ENCODE measurements around the gene AP1M1.

The AP1M1 gene

GRCh38 chr19:16208064-16208759 is 10.5 kb downstream of the AP1M1 start:
- no peak for DNase-seq (ENCODE audit: low read depth)

DNA sequence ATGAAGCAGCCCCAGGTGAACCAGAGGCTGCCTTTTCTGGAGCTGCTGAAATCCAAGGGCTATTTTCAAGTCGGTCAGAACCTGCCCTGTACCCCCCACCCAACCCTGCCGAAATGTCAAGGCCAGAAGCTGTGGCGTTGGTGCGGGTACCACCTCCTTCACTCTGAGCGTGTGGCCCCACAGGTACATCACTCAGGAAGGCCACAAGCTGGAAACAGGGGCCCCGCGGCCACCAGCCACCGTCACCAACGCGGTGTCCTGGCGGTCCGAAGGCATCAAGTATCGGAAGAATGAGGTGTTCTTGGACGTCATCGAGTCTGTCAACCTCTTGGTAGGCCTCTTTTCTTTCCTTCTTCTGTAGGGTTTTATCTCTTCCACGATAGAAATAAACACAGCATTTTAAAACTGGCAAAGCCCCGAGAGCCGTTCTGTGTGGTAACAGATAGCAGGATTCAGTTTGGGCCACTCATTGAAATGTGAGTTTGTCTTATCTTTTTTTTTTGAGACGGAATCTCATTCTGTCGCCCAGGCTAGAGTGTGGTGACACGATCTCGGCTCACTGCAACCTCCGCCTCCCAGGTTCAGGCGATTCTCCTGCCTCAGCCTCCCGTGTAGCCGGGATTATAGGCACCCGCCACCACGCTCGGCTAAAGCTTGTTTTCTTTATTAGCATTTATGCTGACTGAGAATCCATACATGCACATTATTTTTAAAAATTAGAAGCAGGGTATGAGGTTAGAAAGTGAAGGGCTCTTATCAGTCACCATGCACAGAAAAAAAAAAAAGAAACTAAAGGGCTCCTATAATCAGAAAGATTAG is 11.3 kb downstream of the AP1M1 start:
- no peak for DNase-seq (ENCODE audit: low read depth)

- no peak for DNase-seq (ENCODE audit: low read depth)
These were observed 12.5 kb downstream of the AP1M1 start for GRCh38 chr19:16210168-16210567.

DNA sequence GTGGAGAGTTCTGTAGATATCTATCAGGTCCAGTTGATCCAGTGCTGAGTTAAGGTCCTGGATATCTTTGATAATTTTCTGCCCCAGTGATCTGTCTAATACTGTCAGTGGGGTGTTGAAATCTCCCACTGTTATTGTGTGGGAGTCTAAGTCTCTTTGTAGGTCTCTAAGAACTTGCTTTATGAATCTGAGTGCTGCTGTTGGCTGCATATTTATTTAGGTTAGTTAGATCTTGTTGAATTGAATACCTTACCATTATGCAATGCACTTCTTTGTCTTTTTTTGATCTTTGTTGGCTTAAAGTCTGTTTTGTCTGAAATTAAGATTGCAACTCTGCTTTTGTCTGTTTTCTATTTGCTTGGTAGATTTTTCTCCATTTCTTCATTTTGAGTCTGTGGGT is 15.4 kb downstream of the AP1M1 start:
- DNase-seq (ENCODE audit: low read depth): peak; percentile 20

GRCh38 chr19:16216744-16217670 is 19.3 kb downstream of the AP1M1 start:
- no peak for DNase-seq (ENCODE audit: low read depth)

DNA sequence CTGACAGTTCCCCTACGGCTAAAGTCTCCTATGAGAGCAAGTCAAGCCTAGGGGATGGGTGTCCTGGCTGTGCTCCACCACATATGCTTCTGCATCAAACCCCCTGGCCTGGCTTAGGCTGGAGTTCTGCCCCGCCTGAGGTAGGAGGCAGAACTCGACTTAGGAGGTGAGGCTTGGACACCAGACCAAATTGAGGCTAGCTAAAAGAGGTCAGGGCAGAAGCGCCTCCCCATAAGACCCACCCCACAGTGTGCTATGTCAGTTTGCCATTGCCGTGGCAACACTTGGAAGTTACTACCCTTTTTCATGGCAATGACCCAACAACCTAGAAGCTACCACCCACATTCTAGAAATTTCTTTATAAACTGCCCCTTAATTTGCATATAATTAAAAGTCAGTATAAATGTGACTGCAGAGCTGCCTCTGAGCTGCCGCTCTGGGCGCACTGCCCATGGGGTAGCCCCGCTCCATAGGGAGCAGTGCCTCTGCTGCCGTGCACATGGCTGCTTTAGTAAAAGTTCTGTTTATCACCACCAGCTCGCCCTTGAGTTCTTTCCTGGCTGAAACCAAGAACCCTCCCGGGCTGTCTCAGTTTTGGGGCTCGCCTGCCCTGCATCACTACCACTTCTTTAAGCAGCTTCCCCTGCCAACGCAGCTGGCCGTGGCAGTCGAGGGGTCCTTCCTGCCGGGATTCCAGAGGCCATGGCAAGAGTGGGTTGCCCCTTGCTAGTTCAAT is 20.2 kb downstream of the AP1M1 start:
- no peak for DNase-seq (ENCODE audit: low read depth)

- no peak for DNase-seq (ENCODE audit: low read depth)
These were observed 21.1 kb downstream of the AP1M1 start for GRCh38 chr19:16218851-16219250.

DNA sequence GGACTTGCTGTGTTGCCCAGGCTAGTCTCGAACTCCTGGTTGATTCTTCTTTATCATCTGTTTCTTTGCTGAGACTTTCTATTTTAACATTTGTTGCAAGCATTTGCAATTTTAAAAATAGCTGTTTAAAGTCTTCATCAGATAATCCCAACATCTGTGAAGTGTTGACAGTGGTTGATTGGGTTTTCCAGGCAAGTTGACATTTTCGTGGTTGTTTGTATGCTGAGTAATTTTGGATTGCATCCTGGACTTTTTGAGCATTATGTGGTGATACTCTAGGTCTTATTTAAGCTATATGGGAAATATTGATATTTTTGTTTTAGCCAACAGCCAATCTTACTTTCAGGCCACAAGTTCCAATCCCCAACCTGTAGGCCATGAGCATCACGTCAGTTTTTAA is 25.1 kb downstream of the AP1M1 start:
- DNase-seq (ENCODE audit: low read depth): no peak

DNA sequence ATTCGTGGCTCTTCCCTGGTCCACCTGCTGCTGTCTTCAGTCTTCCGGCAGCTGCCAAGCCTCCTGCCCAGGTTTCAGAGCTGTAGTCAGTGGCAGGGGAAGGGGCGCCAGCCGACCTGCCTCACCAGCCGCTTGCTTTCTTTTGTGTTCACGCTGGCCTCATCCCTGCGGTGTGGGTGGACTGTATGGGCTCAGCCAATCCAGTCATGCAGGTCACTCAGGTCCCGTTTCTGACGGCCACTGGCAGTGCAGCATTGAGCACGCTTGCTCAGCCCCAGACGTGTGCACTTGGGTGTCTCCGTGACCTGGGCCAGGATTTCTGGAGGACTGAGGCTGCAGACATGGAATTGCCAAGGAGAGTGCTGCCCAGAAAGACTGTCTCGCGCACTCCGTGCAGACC is 26.0 kb downstream of the AP1M1 start:
- no peak for DNase-seq (ENCODE audit: low read depth)

DNA sequence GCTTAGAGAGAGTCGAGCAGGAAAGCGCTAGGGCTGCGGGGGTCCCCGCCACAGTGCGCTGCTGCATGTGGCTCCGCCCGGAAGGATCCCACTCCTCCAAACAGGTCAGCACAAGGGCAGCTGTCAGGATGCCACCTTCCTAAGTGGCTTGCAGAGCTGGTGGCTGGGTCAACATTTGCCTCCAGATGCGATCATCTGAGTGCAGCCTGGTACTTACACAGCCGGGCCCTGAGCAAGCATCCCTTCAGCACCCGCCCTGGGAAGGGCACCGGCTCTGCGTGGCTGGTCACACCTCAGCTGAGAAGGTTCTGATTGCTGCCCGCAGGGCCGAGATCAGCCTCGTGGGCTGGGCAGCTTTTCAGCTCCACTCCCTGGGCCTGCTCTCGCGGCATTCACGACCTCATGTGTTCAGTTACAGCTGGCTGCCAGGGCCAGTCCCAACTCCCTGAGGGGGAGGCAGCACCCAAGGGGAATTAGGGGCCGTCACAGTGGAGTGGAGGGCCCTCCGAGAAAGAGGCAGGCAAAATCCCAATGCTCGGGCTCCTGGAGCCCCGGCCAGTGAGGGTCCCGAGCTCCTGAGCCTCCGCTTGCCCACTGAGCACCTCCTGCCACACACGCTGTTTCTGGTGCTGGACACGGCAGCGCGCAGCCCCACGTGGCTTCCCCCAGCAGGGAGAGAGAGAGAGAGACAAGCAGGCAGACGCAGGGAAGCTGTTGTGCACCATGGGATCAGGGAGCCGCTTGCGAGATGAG is 26.8 kb downstream of the AP1M1 start:
- DNase-seq (ENCODE audit: low read depth): no peak

DNA sequence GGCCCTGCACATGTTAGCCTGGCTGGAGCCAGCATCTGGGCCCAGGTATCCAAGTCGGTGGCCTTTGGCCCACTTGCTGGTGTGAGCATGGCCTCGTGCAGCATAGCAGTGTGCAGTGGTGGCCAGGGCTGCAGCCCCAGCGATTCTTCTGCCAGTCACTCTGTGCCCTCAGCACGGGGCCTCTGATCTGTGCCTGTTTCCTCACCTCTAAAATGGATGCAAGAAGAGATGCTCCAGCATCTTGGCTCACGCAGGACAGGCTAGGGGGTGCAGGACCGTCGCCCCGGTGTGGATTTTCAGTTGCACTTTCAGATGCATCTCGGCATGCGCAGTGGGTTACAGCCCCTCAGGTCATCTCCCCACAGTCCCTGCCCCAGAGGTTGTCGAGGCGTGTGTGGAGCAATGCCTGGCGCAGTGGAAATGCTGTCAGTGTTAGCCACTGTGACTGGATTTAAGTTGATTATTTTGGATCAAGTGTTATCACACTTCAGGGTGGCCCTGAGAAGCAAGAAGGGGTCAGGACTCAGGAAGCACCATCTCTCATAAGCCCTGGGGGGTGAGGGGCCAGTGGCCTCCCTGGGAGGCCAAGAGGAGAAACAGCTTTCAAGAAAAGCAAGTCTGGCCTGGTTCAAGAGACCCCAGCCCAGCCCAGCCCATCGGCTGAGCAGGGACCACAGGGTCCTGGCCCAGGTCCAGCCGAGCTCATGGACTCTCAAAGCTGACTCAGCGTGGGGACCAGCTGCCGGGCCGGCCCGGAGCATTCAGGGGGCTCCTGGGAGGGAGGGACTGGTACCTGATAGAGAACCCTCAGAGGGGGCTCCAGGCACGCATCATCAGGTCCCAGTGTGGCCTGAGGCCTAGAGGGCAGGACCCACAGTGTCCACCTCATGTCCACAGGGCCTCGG is 27.8 kb downstream of the AP1M1 start:
- DNase-seq (ENCODE audit: low read depth): no peak

GRCh38 chr19:16226184-16226591 is 28.5 kb downstream of the AP1M1 start:
- no peak for DNase-seq (ENCODE audit: low read depth)

- DNase-seq (ENCODE audit: low read depth): no peak
These were observed 29.4 kb downstream of the AP1M1 start for GRCh38 chr19:16226878-16227836.

DNA sequence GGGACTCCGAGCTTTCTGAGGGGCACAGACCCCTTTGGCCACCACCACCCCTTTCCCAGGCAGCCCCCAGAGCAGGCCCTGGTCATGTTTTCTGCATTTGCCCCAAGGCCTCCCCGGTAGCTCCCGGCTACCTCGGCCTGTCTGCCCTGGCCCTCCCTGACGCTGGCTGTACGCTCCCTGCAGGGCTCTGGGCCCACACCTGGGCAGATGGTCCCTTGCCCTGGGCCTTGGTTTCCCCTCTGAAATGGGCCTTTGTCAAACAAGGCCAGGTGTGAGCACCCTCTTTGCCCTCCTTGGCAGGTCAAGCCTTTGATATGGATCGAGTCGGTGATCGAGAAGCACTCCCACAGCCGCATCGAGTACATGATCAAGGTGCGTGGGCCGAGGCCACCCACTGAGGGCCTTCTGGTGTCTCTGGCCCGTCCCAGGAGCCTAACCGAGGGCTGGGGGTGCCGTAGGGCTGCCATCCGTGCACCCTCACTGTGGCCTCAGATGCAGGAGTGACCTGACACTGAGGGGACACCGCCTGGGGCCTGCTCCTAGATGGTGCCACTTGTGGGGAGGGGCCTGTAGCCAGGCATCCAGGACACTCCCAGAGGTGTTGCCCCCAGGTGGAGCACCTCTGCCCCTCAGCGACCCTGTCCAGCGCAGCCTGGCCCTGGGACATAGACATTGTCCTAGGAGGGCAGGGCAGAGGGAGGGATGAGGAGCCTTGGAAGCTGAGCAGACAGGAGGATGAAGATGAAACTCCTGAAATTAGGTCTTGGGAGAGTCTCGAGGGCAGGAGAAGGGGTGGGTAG is 30.3 kb downstream of the AP1M1 start:
- no peak for DNase-seq (ENCODE audit: low read depth)

- DNase-seq (ENCODE audit: low read depth): no peak
These were observed 31.1 kb downstream of the AP1M1 start for GRCh38 chr19:16228637-16229321.

- no peak for DNase-seq (ENCODE audit: low read depth)
These were observed 31.6 kb downstream of the AP1M1 start for GRCh38 chr19:16229322-16229641.

GRCh38 chr19:16232127-16232526 is 34.4 kb downstream of the AP1M1 start:
- no peak for DNase-seq (ENCODE audit: low read depth)

DNA sequence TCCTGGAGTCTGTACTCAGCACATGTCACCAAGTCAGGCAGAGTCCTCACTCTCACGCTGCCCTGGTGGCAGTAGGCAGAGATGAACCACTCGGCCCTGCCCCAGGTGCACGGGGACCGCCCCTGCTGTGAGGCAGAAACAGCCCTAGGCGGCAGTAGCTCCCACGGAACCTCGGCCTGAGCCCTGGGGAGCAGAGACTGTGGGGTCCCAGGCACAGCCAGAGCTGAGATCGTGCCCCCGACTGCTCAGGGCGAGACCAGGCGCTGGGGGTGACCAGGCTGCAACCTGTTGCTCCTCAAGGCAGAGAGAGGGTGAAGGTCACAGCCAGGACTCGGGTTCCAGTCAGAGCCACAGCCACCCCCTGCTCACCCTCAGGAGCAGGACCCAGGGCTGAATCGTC is 34.9 kb downstream of the AP1M1 start:
- DNase-seq (ENCODE audit: low read depth): no peak
